Measurements from ENCODE around the gene CSPG5.

GRCh38 chr3:47553407-47553806, 25.3 kb downstream of the CSPG5 start:
- TF ChIP-seq POLR2A (IDR thresholded peaks at IDR 0.05; ENCODE audit: low read depth, low read length) (no peak), POLR2AphosphoS5 (IDR thresholded peaks at IDR 0.05; ENCODE audit: low read depth, low read length) (no peak), TAF1 (IDR thresholded peaks at IDR 0.05; ENCODE audit: borderline replicate concordance, low read depth, low read length) (no peak)
